H1 (cell line): ENCODE data around the gene RAB5B. TPM values are rescaled to one million over a fixed set of nuclear protein-coding genes. Genes with fewer than 3 reads are reported as not detected.

Source experiments
- CTCF ChIA-PET: fragments of 300-600 bp; sonication (Branson Sonifier 250); formaldehyde crosslinking; loops from one replicate; lab custom pipeline; 2021; ENCODE audit not compliant: partially characterized antibody; lab: Charles Lee
- POLR2A ChIA-PET: fragments of 300-600 bp; sonication (Branson Sonifier 250); formaldehyde crosslinking; loops from one replicate; lab custom pipeline; 2021; ENCODE audit warnings: inconsistent platforms; ENCODE audit not compliant: partially characterized antibody; lab: Charles Lee
- DNase-seq, 2 experiments: peaks; one replicate each; pipeline versions ENCODE4 v3.0.0 to v3.0.0-alpha.2; 2010 to 2022; ENCODE audit warnings: low spot score in 2 of 2, low read depth in 1 of 2, mixed read lengths in 1 of 2
- FAIRE-seq: peaks from 2 replicates; lab custom pipeline; 2011; peaks lifted over from hg19 to GRCh38; lab: Jason Lieb, UNC
- H2AFZ ChIP-seq: 2 replicates; pipeline ENCODE4 v1.8.1; 2012; ENCODE audit warnings: low read length, inconsistent platforms
- H2AK5ac ChIP-seq: 2 replicates; pipeline ENCODE4 v1.6.1; 2013; ENCODE audit warnings: low read depth, low read length
- H2BK120ac ChIP-seq: replicated peaks from 2 replicates; pipeline ENCODE3; 2013; ENCODE audit warnings: low read depth, low read length, inconsistent platforms
- H2BK12ac ChIP-seq: 2 replicates; pipeline ENCODE4 v1.6.1; 2013; ENCODE audit warnings: low read depth, low read length
- H2BK15ac ChIP-seq: 2 replicates; pipeline ENCODE4 v1.6.1; 2013; ENCODE audit warnings: low read length
- H2BK20ac ChIP-seq: 2 replicates; pipeline ENCODE4 v1.6.1; 2013; ENCODE audit warnings: low read length
- H2BK5ac ChIP-seq: 2 replicates; pipeline ENCODE4 v1.6.1; 2013; ENCODE audit warnings: low read depth, low read length
- H3K14ac ChIP-seq: 2 replicates; pipeline ENCODE4 v1.6.1; 2013; ENCODE audit warnings: inconsistent platforms; ENCODE audit not compliant: insufficient read length
- H3K18ac ChIP-seq: 2 replicates; pipeline ENCODE4 v1.6.1; 2013; ENCODE audit warnings: low read length; ENCODE audit errors: extremely low read depth
- H3K23ac ChIP-seq: 2 replicates; pipeline ENCODE4 v1.6.1; 2013; ENCODE audit warnings: inconsistent platforms; ENCODE audit not compliant: insufficient read length
- H3K23me2 ChIP-seq: 2 replicates; pipeline ENCODE4 v1.6.1; 2013; ENCODE audit warnings: low read depth, low read length
- H3K27ac ChIP-seq: 2 replicates; pipeline ENCODE4 v1.6.1; 2011; ENCODE audit warnings: low read depth, low read length, inconsistent platforms
- H3K27me3 ChIP-seq, 4 experiments: replicated peaks in 1 of 4; 1 replicate in 1 of 4; 2 replicates in 3 of 4; pipeline versions ENCODE4 v1.6.1 to v1.8.1; 2011 to 2013; ENCODE audit warnings: low read length in 3 of 4, mild to moderate bottlenecking in 3 of 4, inconsistent platforms in 2 of 4, mixed read lengths in 2 of 4, moderate library complexity in 1 of 4; ENCODE audit not compliant: control insufficient read depth in 3 of 4, insufficient read depth in 3 of 4; ENCODE audit errors: extremely low read depth in 1 of 4
- H3K36me3 ChIP-seq, 4 experiments: 2 replicates each; pipeline versions ENCODE4 v1.6.1 to v1.8.1; 2011 to 2013; ENCODE audit warnings: mild to moderate bottlenecking in 4 of 4, low read length in 3 of 4, moderate library complexity in 2 of 4, control low read depth in 1 of 4, inconsistent platforms in 1 of 4; ENCODE audit not compliant: insufficient read depth in 4 of 4, control insufficient read depth in 2 of 4
- H3K4ac ChIP-seq: replicated peaks from 2 replicates; pipeline ENCODE3; 2013; ENCODE audit warnings: low read length, low read depth, mixed read lengths, inconsistent platforms; ENCODE audit not compliant: insufficient read length
- H3K4me1 ChIP-seq, 4 experiments: replicated peaks in 1 of 4; 1 replicate in 1 of 4; 2 replicates in 3 of 4; pipeline versions ENCODE4 v1.6.1 to v1.8.1; 2011 to 2013; ENCODE audit warnings: low read length in 3 of 4, inconsistent platforms in 2 of 4, mixed read lengths in 1 of 4; ENCODE audit not compliant: insufficient read depth in 4 of 4, control insufficient read depth in 3 of 4
- H3K4me2 ChIP-seq, 2 experiments: 2 replicates each; pipeline versions ENCODE4 v1.6.1 to v1.8.1; 2011 to 2013; ENCODE audit warnings: low read depth in 2 of 2, low read length in 2 of 2, control low read depth in 1 of 2, inconsistent platforms in 1 of 2, mild to moderate bottlenecking in 1 of 2; ENCODE audit not compliant: insufficient read depth in 1 of 2
- H3K4me3 ChIP-seq, 4 experiments: fragments of 200-600, 300-600 bp in 1 of 4; sonication (generic), shearing (Covaris generic), sonication (Bioruptor Twin) in 1 of 4; 2 replicates each; pipeline versions ENCODE4 v1.5.1 to v1.8.1; 2011 to 2016; ENCODE audit warnings: low read length in 4 of 4, low read depth in 3 of 4, control low read depth in 2 of 4, inconsistent platforms in 2 of 4, mild to moderate bottlenecking in 2 of 4, mixed read lengths in 1 of 4, moderate library complexity in 1 of 4; ENCODE audit not compliant: insufficient read depth in 2 of 4; ENCODE audit errors: extremely low read depth in 1 of 4
- H3K56ac ChIP-seq: replicated peaks from 2 replicates; pipeline ENCODE3; 2013; ENCODE audit warnings: low read depth, mild to moderate bottlenecking, mixed read lengths, low read length, inconsistent platforms; ENCODE audit not compliant: insufficient read length
- H3K79me1 ChIP-seq: 2 replicates; pipeline ENCODE4 v1.6.1; 2013; ENCODE audit warnings: low read depth, low read length, control low read depth
- H3K79me2 ChIP-seq, 2 experiments: 2 replicates each; pipeline versions ENCODE4 v1.6.1 to v1.8.1; 2012 to 2013; ENCODE audit warnings: low read length in 2 of 2, mild to moderate bottlenecking in 2 of 2, inconsistent platforms in 1 of 2; ENCODE audit not compliant: insufficient read depth in 2 of 2, control insufficient read depth in 1 of 2
- H3K9ac ChIP-seq, 4 experiments: replicated peaks in 1 of 4; 1 replicate in 1 of 4; 2 replicates in 3 of 4; pipeline versions ENCODE4 v1.6.1 to v1.8.1; 2011 to 2013; ENCODE audit warnings: low read depth in 3 of 4, low read length in 3 of 4, control low read depth in 2 of 4, mild to moderate bottlenecking in 2 of 4, moderate library complexity in 2 of 4, inconsistent platforms in 1 of 4; ENCODE audit errors: extremely low read depth in 1 of 4
- H3K9me3 ChIP-seq, 2 experiments: 2 replicates each; pipeline versions ENCODE4 v1.6.1 to v1.8.1; 2012 to 2013; ENCODE audit warnings: mild to moderate bottlenecking in 2 of 2, moderate library complexity in 2 of 2, control low read depth in 1 of 2, inconsistent platforms in 1 of 2, low read depth in 1 of 2, low read length in 1 of 2, mixed read lengths in 1 of 2; ENCODE audit not compliant: insufficient read depth in 2 of 2
- H4K20me1 ChIP-seq, 2 experiments: replicated peaks in 1 of 2; 2 replicates each; pipeline versions ENCODE3 to v1.8.1; 2011 to 2013; ENCODE audit warnings: inconsistent platforms in 2 of 2, low read length in 2 of 2, mild to moderate bottlenecking in 1 of 2; ENCODE audit not compliant: insufficient read depth in 2 of 2, control insufficient read depth in 1 of 2
- H4K5ac ChIP-seq: 2 replicates; pipeline ENCODE4 v1.6.1; 2013; ENCODE audit warnings: low read length, low read depth, mixed read lengths, inconsistent platforms; ENCODE audit not compliant: insufficient read length
- H4K8ac ChIP-seq: 2 replicates; pipeline ENCODE4 v1.8.0; 2013; ENCODE audit warnings: mild to moderate bottlenecking, moderate library complexity, low read length, inconsistent platforms; ENCODE audit not compliant: insufficient read depth; ENCODE audit errors: extremely low read depth
- H4K91ac ChIP-seq: replicated peaks from 2 replicates; pipeline ENCODE3; 2013; ENCODE audit warnings: low read length, mixed read lengths, inconsistent platforms; ENCODE audit not compliant: insufficient read length
- ATF3 ChIP-seq: IDR thresholded peaks from 2 replicates; pipeline ENCODE4 v1.6.1; 2011; ENCODE audit warnings: low read depth, mild to moderate bottlenecking, low read length; ENCODE audit not compliant: insufficient read depth
- POLR2AphosphoS5 ChIP-seq: IDR thresholded peaks from 2 replicates; pipeline ENCODE4 v1.6.1; 2011; ENCODE audit warnings: low read depth, low read length
- SIX5 ChIP-seq: IDR thresholded peaks from 2 replicates; pipeline ENCODE4 v1.6.1; 2011; ENCODE audit warnings: mild to moderate bottlenecking, low read depth, low read length
- TBP ChIP-seq: IDR thresholded peaks from 2 replicates; pipeline ENCODE4 v1.6.1; 2011; ENCODE audit warnings: low read depth, low read length, improper control_type of control experiment
- USF2 ChIP-seq: IDR thresholded peaks from 2 replicates; pipeline ENCODE4 v1.6.1; 2011; ENCODE audit warnings: low read length, improper control_type of control experiment
- WGBS, 2 experiments: shearing (Covaris generic) in 1 of 2; methylation state at CpG; one replicate each; pipeline versions ENCODE4 v1.1.6 to v1.1.7; 2013 to 2015; ENCODE audit warnings: low lambda C conversion rate in 2 of 2, mixed read lengths in 2 of 2, inconsistent platforms in 1 of 2, low coverage in 1 of 2, missing lambda C conversion rate in 1 of 2; ENCODE audit not compliant: insufficient replicate concordance in 2 of 2, insufficient coverage in 1 of 2, insufficient read length in 1 of 2; ENCODE audit errors: extremely low coverage in 1 of 2, missing lambda C conversion rate in 1 of 2; 5-methylcytosine and 5-hydroxymethylcytosine counted together
- polyA plus RNA-seq, 7 experiments: library from polyadenylated mRNA; depleted of rRNA in 3 of 7; stranded (reverse) in 5 of 7; unstranded in 2 of 7; fragments of >200 nt in 5 of 7; fragments of 200-250 nt in 2 of 7; gene quantifications; 1 replicate in 5 of 7; 2 replicates in 1 of 7; 4 replicates in 1 of 7; pipeline versions ENCODE4 v1.2.1 to v1.2.3, GENCODE V29; 2011 to 2013; ENCODE audit warnings: missing spikeins in 2 of 7, mixed read lengths in 2 of 7
- total RNA-seq: library from RNA; stranded (reverse); fragmentation: NEBNext Ultra II Directional; extraction: Animal tissue kit (Norgen Biotek cat#: 25700); gene quantifications from 2 replicates; pipeline ENCODE4 v1.2.1, GENCODE V29; 2021

RAB5B gene
- total and polyA plus RNA-seq, 2 of the 8 experiments (the other 6 are each of a cell fraction or from before 2014, with no cell fraction given) = 56.7 to 62.4 TPM

DNA sequence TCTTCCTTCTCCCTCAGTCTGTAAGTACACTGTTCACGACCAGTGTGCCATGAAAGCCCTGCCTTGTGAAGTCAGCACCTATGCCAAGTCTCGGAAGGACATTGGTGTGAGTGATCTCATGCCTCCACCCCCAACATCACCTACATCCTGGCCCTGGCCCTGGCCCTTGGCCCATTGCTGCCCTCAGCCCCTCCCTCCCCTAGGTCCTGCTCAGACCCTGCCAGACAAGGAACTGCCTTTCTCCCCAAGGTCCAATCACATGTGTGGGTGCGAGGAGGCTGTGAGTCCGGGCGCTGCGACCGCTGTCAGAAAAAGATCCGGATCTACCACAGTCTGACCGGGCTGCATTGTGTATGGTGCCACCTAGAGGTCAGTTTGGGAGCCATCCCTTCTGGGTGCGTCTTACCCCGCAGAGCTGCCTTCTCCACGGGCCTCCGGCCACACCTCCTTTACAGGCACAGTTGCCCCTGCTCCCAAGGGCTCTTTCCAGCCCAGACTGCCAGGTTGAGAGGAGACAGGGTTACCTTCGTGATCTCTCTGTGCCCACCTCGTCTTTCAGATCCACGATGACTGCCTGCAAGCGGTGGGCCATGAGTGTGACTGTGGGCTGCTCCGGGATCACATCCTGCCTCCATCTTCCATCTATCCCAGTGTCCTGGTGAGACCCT, 33.7 kb upstream of the RAB5B start:
- H2AK5ac ChIP-seq = no peak overlapping the region
- FAIRE-seq (peak; percentile 75), DNase-seq (peak; percentile 83 to 95)
- H4K8ac ChIP-seq = no peak overlapping the region
- H2BK120ac ChIP-seq = no peak overlapping the region
- H3K4ac ChIP-seq = no peak overlapping the region
- POLR2A ChIA-PET = interaction anchor here (0.8 to 2.5 kb wide), 13 partner anchors 10 to 200 kb away, joined by 3 to 18 read pairs (median 4); partner anchors contain the start of gene PYM1
- H3K18ac ChIP-seq = peak overlapping the region; percentile 41; the same call in 1 of the 2 replicates
- WGBS, 2 experiments = 32% methylated on average over 18 of the region's 18 CpGs; no CpG with 5 or more reads in 1 of the 2 experiments
- H3K36me3 ChIP-seq = no peaks in the 10 kb centered on the region
- no peaks in the 10 kb centered on the region for H3K79me2 ChIP-seq
- peaks cover 2% of the 10 kb centered on the region; the same call in 1 of the 2 replicates for H3K23me2 ChIP-seq
- no peak overlapping the region for H3K27ac ChIP-seq
- H3K23ac ChIP-seq = no peak overlapping the region
- H2BK5ac ChIP-seq = peak overlapping the region; percentile 76; the same call in 1 of the 2 replicates
- peaks cover 0 to 9% (median 2%) of the 10 kb centered on the region in 4 experiments; a peak in 4 of 7 replicates for H3K4me1 ChIP-seq
- H2AFZ ChIP-seq = peak overlapping the region; percentile 93
- no peaks in the 10 kb centered on the region for H4K20me1 ChIP-seq
- peaks cover 0 to 2% (median 0%) of the 10 kb centered on the region in 4 experiments; a peak in 1 of 7 replicates for H3K27me3 ChIP-seq
- no peaks in the 10 kb centered on the region for H3K9me3 ChIP-seq
- no peaks in the 10 kb centered on the region for H3K79me1 ChIP-seq
- no peak overlapping the region for H4K5ac ChIP-seq
- peak overlapping the region; percentile 73; the same call in 1 of the 2 replicates for H2BK15ac ChIP-seq
- no peak overlapping the region for H3K14ac ChIP-seq
- H3K56ac ChIP-seq = no peak overlapping the region
- no peak overlapping the region for H2BK20ac ChIP-seq
- H2BK12ac ChIP-seq = peak overlapping the region; percentile 62; the same call in 1 of the 2 replicates
- CTCF ChIA-PET = interaction anchor here (0.6 to 7.9 kb wide), 37 partner anchors 9 to 210 kb away, joined by 3 to 71 read pairs (median 4); partner anchors contain the start of genes DGKA, DNAJC14, ORMDL2 and PYM1
- H4K91ac ChIP-seq = no peak overlapping the region
- H3K4me2 ChIP-seq = peak overlapping the region in 1 of 2 experiments; percentile 49; a peak in 2 of 4 replicates
- H3K9ac ChIP-seq = no peak overlapping the region; a peak in 1 of 7 replicates
- H3K4me3 ChIP-seq = no peak overlapping the region; a peak in 1 of 8 replicates
- no peak for TF ChIP-seq POLR2AphosphoS5
- peak; percentile 52; the same call in 1 of the 2 replicates for TF ChIP-seq TBP
- TF ChIP-seq ATF3 = no peak
- TF ChIP-seq SIX5 = no peak
- no peak for TF ChIP-seq USF2
